Measurements from ENCODE around the gene GFY. TPM values are rescaled to one million over a fixed set of nuclear protein-coding genes. Genes with fewer than 3 reads are reported as not detected.

Gene GFY
- total and polyA plus RNA-seq, 9 of the 15 experiments (the other 6 are each of a cell fraction or from before 2014, with no cell fraction given): 0.06 to 0.40 (median 0.19) TPM; not detected in 3

- TF ChIP-seq TFE3 (CRISPR knock-in tag; IDR thresholded peaks at IDR 0.05) (no peak), TSC22D4 (tag; IDR thresholded peaks at IDR 0.05) (no peak), SIN3A (IDR thresholded peaks at IDR 0.05; ENCODE audit: borderline replicate concordance in 2 of 2, control insufficient read depth in 1 of 2, low read depth in 2 of 2, low read length in 2 of 2) (no peak), NR2C1 (IDR thresholded peaks at IDR 0.05) (no peak), NR2C1 (tag; IDR thresholded peaks at IDR 0.05) (no peak), ZC3H8 (IDR thresholded peaks at IDR 0.05) (no peak), ZNF609 (CRISPR knock-in tag; IDR thresholded peaks at IDR 0.05; ENCODE audit: borderline replicate concordance) (no peak)
These were observed 37.2 kb upstream of the GFY start, which contains the start of gene KASH5 (continued) for GRCh38 chr19:49387936-49388372.
